ENCODE results near the gene ST6GALNAC2. TPM values are rescaled to one million over a fixed set of nuclear protein-coding genes. Genes with fewer than 3 reads are reported as not detected.

Gene ST6GALNAC2
- total and polyA plus RNA-seq, 5 experiments from 2014 or later: 0.44 to 1.1 TPM; not detected in 3

GRCh38 chr17:76540381-76541300 lies 45.0 kb downstream of the ST6GALNAC2 start:
- Mint-ChIP-seq H3K27ac (peak overlapping the region in 1 of 10 donors; percentile 33), H3K4me1 (peaks cover 12 to 44% (median 36%) of the 10 kb centered on the region in 4 donors), H3K4me3 (peak overlapping the region in 3 of 10 donors; percentile 6 to 49 (median 18)), H3K9me3 (no peaks in the 10 kb centered on the region), H3K36me3 (no peaks in the 10 kb centered on the region), H3K27me3 (peaks cover 0 to 21% (median 7%) of the 10 kb centered on the region in 5 donors)
- DNase-seq (peak in 1 of 10 donors; percentile 61), ATAC-seq (peak in 1 of 2 donors; percentile 36)
- POLR2A ChIA-PET: interaction anchor here (4.2 to 5.3 kb wide), 2 partner anchors 12 to 17 kb away, joined by 18 to 46 read pairs; no protein-coding TSS in a partner anchor

GRCh38 chr17:76539631-76540271 lies 45.9 kb downstream of the ST6GALNAC2 start, which contains the start of gene PRCD:
PRCD (plus strand) TSS chr17:76540044; CDS start chr17:76540142, 98 bp downstream.
- Mint-ChIP-seq H3K27me3 (peaks cover 0 to 21% (median 7%) of the 10 kb centered on the region in 5 donors), H3K4me1 (peaks cover 16 to 53% (median 40%) of the 10 kb centered on the region in 4 donors), H3K9me3 (no peaks in the 10 kb centered on the region), H3K27ac (peak within 1 kb of the TSS in 6 of 10 donors; percentile 5 to 84 (median 70)), H3K36me3 (no peaks in the 10 kb centered on the region), H3K4me3 (peak within 1 kb of the TSS; percentile 52 to 80 (median 72))
- ATAC-seq (no peak), DNase-seq (peak in 1 of 10 donors; percentile 50)
- POLR2A ChIA-PET: interaction anchor here (0.5 to 5.3 kb wide), 4 partner anchors 11 to 132 kb away, joined by 3 to 46 read pairs (median 10); no protein-coding TSS in a partner anchor

- DNase-seq (peak in 1 of 10 donors; percentile 27), ATAC-seq (no peak)
- Mint-ChIP-seq H3K9me3 (no peaks in the 10 kb centered on the region), H3K4me3 (peak overlapping the region; percentile 52 to 80 (median 72)), H3K36me3 (peaks cover 0 to under 1% (median 0%) of the 10 kb centered on the region in 3 donors), H3K27ac (peak overlapping the region in 6 of 10 donors; percentile 5 to 84 (median 70)), H3K4me1 (peaks cover 15 to 51% (median 35%) of the 10 kb centered on the region in 4 donors), H3K27me3 (peaks cover 0 to 20% (median 7%) of the 10 kb centered on the region in 5 donors)
- POLR2A ChIA-PET: interaction anchor here (1.3 to 5.3 kb wide), 3 partner anchors 11 to 133 kb away, joined by 3 to 46 read pairs (median 18); no protein-coding TSS in a partner anchor
Observed at GRCh38 chr17:76538941-76539570, 46.6 kb downstream of the ST6GALNAC2 start.

DNA sequence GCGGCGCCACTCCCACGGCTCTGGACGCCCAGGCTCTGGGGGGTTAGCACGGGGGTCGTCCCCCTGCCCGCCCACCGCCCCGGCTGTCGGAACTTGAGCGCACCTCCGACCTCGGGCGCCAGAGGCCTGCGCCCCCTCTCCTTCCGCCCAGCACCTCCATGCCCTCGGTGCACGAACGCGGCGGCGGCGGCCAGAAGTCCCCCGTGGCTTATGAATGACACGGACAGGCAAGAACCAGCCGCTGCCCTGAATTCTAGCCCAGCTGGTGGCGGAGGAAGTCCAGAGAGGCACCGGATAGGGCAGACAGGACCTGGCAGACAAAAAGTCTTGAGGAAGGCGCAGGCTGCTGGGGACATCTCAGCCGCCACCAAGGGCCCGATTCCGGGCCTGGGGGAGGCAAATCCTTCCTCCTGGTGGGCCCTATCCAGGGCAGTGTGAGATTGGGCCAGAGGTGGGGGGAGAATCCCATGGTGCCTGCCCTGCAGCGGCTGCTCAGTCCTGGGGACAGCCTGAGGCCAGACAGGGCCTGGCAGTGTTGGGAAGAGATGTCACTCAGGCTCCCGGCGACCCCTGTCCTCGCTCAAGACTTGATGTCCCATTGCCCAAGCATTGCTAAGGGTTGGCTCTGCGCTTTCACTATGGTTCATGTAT lies 47.3 kb downstream of the ST6GALNAC2 start:
- Mint-ChIP-seq H3K9me3 (no peaks in the 10 kb centered on the region), H3K27ac (peak overlapping the region in 4 of 10 donors; percentile 46 to 84 (median 70)), H3K4me3 (peak overlapping the region; percentile 52 to 80 (median 72)), H3K27me3 (peaks cover 0 to 19% (median 7%) of the 10 kb centered on the region in 5 donors), H3K4me1 (peaks cover 11 to 46% (median 30%) of the 10 kb centered on the region in 4 donors), H3K36me3 (peaks cover 0 to 2% (median 0%) of the 10 kb centered on the region in 3 donors)
- POLR2A ChIA-PET: interaction anchor here (1.3 to 5.3 kb wide), 3 partner anchors 10 to 134 kb away, joined by 3 to 46 read pairs (median 18); no protein-coding TSS in a partner anchor
- DNase-seq: peak in 1 of 10 donors; percentile 62
- ATAC-seq: peak in 1 of 2 donors; percentile 15

DNA sequence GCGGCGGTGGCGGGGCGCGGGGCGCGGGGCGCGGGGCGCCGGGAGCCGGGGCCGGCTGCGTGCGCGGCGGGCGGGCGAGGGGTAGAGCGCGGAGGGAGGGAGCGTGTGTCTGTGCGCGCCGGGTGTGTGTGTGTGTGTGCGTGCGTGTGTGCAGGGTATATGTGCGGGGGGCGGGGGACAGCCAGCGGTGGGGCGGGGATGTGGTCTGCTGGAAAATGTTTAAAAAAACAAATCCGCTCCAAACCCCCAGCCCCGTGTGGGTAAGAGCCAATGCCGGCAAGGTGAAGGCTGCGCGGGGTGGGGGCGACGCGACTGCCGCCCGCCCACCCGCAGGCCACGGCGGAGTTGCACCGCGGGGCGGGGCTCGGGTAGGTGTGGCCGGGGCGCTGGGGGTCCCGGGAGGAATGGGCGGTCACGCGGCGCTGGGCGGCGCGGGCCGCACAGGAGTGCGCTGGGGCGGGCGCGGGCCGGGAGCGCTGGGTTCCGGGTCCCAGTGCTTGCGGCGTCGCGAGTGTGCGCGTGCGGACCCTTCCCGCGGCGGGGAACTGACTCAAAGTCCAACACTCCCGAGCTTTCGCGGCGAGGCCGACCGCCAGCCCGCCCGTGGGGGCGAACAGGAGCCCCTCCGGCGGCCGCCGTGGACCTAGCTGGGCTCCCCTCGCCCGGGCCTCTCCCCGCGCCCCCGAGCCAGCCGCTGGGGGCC lies 47.9 kb downstream of the ST6GALNAC2 start, which contains the start of gene CYGB:
TSS of gene CYGB (minus strand) at position 132 of the 703 bp plus-strand sequence. CDS start 167 bp downstream, outside the sequence.
- POLR2A ChIA-PET: interaction anchor here (1.2 to 5.3 kb wide), 4 partner anchors 9 to 22 kb away, joined by 3 to 46 read pairs (median 12); no protein-coding TSS in a partner anchor
- Mint-ChIP-seq H3K27ac (peak within 1 kb of the TSS in 4 of 10 donors; percentile 11 to 76 (median 66)), H3K9me3 (no peaks in the 10 kb centered on the region), H3K27me3 (peaks cover 0 to 19% (median 7%) of the 10 kb centered on the region in 5 donors), H3K36me3 (peaks cover 0 to 2% (median 0%) of the 10 kb centered on the region in 3 donors), H3K4me3 (peak within 1 kb of the TSS; percentile 54 to 81 (median 69)), H3K4me1 (peaks cover 10 to 46% (median 32%) of the 10 kb centered on the region in 4 donors)
- ATAC-seq: peak; percentile 79 to 81
- peak in 8 of 10 donors; percentile 14 to 78 (median 45) for DNase-seq

- DNase-seq (no peak), ATAC-seq (peak in 1 of 2 donors; percentile 24)
- Mint-ChIP-seq H3K27ac (peak overlapping the region in 1 of 10 donors; percentile 40), H3K4me3 (peak overlapping the region in 8 of 10 donors; percentile 52 to 81 (median 62)), H3K4me1 (peaks cover 9 to 44% (median 33%) of the 10 kb centered on the region in 4 donors), H3K27me3 (peaks cover 0 to 19% (median 7%) of the 10 kb centered on the region in 5 donors), H3K9me3 (no peaks in the 10 kb centered on the region), H3K36me3 (peaks cover 0 to 2% (median 0%) of the 10 kb centered on the region in 3 donors)
- POLR2A ChIA-PET: interaction anchor here (1.2 to 5.3 kb wide), 5 partner anchors 9 to 22 kb away, joined by 3 to 46 read pairs (median 9); no protein-coding TSS in a partner anchor
Observed at GRCh38 chr17:76537288-76537577, 48.4 kb downstream of the ST6GALNAC2 start.

- peaks cover 0 to 2% (median 0%) of the 10 kb centered on the region in 3 donors for H3K36me3 Mint-ChIP-seq
- H3K4me3 Mint-ChIP-seq: peak overlapping the region; percentile 28 to 74 (median 55)
- ATAC-seq (no peak), DNase-seq (peak in 1 of 10 donors; percentile 32)
- peak overlapping the region in 3 of 10 donors; percentile 53 to 70 (median 67) for H3K27ac Mint-ChIP-seq
- H3K27me3 Mint-ChIP-seq: peaks cover 0 to 17% (median 5%) of the 10 kb centered on the region in 5 donors
- no peaks in the 10 kb centered on the region for H3K9me3 Mint-ChIP-seq
- POLR2A ChIA-PET: interaction anchor here (0.7 to 5.3 kb wide), 7 partner anchors 8 to 21 kb away, joined by 3 to 46 read pairs (median 7); no protein-coding TSS in a partner anchor
- H3K4me1 Mint-ChIP-seq: peaks cover 12 to 46% (median 36%) of the 10 kb centered on the region in 4 donors
Observed at GRCh38 chr17:76536511-76537287, 49.0 kb downstream of the ST6GALNAC2 start.

GRCh38 chr17:76535788-76536510 lies 49.7 kb downstream of the ST6GALNAC2 start:
- peaks cover 0 to 17% (median 5%) of the 10 kb centered on the region in 5 donors for H3K27me3 Mint-ChIP-seq

More at GRCh38 chr17:76535788-76536510, 49.7 kb downstream of the ST6GALNAC2 start:
- POLR2A ChIA-PET: interaction anchor here (0.7 to 5.3 kb wide), 6 partner anchors 7 to 21 kb away, joined by 3 to 46 read pairs (median 8); no protein-coding TSS in a partner anchor
- H3K4me3 Mint-ChIP-seq: peak overlapping the region in 5 of 10 donors; percentile 43 to 74 (median 64)
- H3K9me3 Mint-ChIP-seq: no peaks in the 10 kb centered on the region
- ATAC-seq (no peak), DNase-seq (peak in 1 of 10 donors; percentile 22)
- peak overlapping the region in 5 of 10 donors; percentile 8 to 70 (median 57) for H3K27ac Mint-ChIP-seq
- peaks cover 13 to 48% (median 36%) of the 10 kb centered on the region in 4 donors for H3K4me1 Mint-ChIP-seq
- peaks cover 0 to 2% (median 0%) of the 10 kb centered on the region in 3 donors for H3K36me3 Mint-ChIP-seq
